Brain pericyte (primary cell): ENCODE measurements around the gene TTLL8.

Experiments used
- DNase-seq: peaks from one replicate; pipeline ENCODE4 v3.0.0-alpha.2; 2012; ENCODE audit warnings: low read depth, low spot score

The TTLL8 gene

GRCh38 chr22:50061824-50062355 is 3.8 kb upstream of the TTLL8 start:
- DNase-seq = no peak

DNA sequence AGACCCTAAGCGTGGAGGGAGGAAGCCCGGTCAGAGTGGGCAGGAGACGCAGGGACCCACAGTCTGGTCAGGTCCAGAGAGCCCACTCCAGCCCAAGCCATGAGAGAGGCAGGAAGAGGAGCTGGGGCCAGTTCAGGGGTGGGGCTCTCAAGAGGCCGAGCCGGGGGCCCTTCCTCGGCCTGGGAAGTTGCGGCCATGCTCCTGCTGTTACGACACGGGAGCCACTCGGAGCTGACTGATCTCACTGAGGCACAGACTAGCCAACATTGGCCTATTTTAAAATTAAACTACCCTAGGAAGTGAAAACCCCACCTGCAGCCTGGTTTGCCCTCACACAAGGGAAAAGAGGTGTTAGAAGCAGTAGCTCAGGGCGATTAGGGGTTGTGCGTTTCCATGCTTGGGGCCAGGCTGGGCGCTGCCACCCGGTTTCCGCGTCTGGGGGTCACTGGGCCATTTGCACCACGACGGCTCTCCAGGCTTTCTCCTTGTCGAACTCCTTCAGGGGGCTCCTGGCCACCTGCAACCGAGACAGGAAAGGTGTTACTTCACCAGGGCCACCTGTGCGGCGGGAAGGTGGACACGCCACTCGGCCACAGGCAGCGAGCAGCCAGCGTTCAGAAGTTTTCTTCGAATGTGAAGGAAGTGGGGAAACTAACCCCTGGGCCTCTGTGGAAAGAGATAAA is 3.2 kb upstream of the TTLL8 start:
- DNase-seq = no peak

- DNase-seq = no peak
Measured at GRCh38 chr22:50060441-50061140, 2.5 kb upstream of the TTLL8 start.

GRCh38 chr22:50059881-50060262 is 1.8 kb upstream of the TTLL8 start:
- no peak for DNase-seq

- DNase-seq = no peak
Measured at GRCh38 chr22:50058906-50059880, 1.1 kb upstream of the TTLL8 start.

- DNase-seq = no peak
Measured at GRCh38 chr22:50057278-50058060, 629 bp downstream of the TTLL8 start.

DNA sequence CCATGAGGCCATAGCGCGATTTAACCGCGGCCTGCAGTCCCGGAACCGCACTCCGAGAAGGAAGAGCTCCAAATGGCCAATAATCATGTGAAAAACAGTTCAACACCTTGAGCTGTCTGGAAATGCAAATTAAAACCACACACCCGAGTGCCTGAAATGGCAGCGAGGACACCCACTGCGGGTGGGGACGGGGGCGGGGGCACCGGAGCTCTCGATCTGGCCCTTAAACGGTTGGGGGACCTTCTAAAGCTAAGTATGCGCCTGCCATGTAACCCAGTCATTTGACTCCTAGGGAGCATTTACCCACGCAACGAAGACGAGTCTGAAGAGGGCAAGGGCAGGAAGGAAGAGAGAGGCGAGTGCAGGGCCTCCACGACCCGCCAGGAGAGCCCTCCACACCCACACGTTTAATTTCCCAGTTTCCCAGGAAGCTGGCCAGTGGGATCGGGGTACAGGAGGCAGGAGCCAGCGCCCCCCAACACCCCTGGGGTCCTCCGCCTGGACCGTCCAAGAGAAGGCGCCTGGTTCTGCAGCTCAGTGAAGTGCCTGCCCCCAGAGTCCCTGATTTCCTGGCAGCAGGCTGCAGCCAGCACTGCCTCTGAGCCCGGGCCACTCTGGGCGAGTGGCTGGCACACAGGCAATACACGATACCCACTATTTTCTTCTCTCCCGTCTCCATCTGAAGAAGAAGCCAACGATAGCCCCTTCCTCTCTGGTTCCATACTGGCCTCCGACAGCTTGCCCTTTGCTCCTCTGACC is 1.7 kb downstream of the TTLL8 start:
- DNase-seq = no peak

- no peak for DNase-seq
Measured at GRCh38 chr22:50053861-50054260, 4.2 kb downstream of the TTLL8 start.

- no peak for DNase-seq
Measured at GRCh38 chr22:50051930-50052329, 6.2 kb downstream of the TTLL8 start.

DNA sequence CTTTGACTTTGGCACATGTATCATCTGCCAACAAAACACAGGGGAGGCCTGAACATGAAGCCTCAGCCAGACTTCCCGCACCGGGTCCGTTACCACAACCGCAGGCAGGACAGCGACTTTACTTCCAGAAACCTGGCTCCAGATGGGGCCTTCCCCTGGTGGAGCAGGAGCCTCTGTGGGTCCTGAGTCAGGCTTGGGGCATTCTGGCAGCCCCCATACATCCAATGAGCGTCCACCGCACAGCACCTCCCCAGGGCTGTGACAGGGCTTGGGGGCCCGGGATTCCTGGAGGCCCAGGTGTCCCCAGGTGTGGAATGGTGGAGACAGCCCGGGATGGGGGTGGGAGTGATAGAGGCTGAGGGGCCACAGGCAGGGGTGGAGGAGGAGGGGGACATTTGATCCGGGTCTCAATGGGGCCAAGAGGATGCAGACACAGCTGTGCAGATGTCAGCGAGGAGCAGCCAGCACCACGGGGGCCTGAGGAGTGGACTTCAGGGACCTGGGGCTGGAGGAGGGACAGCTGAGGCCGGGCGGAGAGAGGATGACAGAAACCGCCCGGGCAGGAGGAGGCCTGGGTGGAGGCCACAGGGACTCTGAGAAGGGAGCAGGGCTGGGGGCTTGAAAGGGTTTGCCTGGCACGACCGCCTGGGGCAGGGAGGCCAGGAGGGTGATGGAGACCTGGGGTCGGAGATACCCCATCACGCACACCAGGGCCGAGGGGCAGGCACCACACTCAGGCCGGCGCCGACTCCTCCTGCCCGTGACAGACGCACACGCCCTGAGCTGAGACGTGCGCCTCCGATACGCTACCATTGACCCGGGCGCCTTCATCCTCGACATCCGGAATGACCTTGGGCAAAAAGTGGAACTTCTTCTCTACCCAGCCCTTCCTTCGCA is 8.6 kb downstream of the TTLL8 start:
- DNase-seq = no peak

DNA sequence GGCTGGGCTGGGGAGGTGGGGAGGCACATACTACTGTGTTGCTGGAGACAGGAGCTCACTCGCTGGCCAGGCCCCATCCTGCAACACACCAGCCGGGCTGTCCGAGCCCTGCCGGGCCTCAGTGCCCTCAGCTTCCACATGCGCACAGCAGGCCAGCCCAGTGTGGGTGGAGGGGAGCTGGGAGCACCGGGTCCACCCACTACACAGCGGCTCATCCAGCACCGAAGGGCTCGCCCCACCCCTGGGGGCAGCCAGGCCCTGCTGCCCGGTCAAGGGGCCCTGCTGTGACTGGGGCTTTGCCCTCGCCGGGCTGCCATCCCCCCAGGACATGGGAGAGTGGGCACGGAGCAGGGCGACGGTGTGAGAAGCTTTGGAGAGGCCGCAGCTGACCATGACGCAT is 9.3 kb downstream of the TTLL8 start:
- no peak for DNase-seq

DNA sequence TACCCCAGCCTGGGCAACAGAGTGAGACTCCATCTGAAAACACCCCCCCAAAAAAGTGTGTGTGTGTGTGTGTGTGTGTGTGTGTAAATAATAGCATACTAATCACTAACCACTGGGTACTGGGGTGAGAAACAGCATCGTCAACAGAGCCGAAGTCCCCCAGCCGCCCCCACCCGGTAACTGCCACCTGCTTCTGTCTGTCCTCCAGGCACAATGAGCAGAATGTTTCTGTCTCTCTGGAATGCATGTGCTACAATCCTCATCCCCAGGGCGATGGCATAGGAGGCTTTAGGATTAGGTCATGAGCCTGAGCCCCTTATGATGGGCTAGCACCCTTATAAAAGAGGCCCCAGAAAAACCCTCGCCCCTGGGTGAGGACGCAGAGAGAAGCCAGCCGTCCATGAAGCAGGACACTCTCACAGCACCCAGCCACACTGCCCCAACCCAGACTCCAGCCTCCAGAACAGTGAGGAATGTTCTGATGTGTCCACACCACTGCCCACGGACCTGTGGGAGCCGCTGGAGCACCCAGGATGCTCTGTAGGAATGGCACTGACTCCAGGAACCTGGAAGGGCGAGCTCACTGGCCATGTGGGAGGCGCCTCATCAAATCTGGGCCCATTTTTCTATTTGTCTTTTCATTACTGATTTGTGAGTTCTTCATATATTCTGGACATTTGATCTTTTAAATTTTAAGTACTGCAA is 9.9 kb downstream of the TTLL8 start:
- DNase-seq = no peak

DNA sequence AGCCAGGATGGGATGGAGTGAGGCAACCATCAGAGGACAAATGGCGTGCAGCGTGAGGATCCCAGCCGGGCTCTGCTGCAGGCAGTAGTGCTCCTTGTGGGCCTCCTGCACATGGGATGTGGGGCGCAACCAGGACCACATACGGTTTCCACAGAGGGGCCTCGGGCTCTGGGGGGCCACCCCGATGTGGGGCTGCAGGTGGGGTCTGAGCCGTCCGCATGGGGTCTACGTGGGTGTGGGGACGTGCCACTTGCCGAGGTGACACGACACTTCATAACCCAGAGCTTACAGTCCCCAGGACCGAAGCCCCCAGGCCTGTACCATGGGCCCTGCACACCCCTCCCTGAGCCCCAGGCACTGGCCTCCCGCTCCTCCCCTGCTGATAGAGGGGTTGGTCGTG is 10.8 kb downstream of the TTLL8 start:
- no peak for DNase-seq

DNA sequence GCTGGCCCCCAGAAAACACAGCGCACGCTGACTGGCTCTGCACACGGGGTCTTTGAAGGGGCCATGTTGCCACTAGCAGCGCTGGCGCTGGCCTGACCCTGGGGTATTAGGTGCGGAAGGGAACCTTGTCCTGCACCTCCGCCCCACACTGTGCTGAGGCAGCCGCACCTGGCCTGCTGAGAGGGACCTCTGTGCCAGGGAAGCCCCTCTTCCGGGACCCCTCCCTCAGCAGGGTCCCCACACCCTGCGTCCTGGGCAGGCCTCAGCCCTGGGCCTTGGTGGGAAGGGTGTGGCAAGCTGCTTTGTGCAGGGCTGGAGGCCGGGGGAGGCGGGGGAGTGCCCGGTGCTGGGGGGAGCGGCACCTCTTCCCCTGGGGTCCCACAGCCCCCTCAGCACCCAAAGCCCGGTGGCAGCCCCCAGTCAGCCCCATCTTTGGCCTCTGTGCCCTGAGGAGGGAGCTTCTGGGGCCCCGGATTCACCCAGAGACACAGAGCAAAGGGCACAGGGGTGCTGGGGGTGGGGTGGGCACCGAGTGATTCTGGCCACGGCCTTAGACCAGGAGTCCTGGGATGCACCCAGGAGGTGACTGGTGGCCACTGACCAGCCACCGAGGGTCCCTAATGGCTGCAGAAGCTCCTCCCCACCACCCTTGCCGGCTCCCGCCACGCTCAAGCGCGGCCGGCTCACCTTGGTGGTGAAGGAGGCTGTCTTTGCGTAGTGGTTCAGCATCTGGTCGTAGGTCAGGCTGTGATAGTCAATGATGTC is 11.4 kb downstream of the TTLL8 start:
- no peak for DNase-seq

- no peak for DNase-seq
Measured at GRCh38 chr22:50046019-50046415, 12.1 kb downstream of the TTLL8 start.

- no peak for DNase-seq
Measured at GRCh38 chr22:50045211-50046018, 12.7 kb downstream of the TTLL8 start.

GRCh38 chr22:50044485-50045118 is 13.5 kb downstream of the TTLL8 start:
- no peak for DNase-seq
